GM13977 (cell line): ENCODE results near the gene NAIF1.

Experiments used
- DNase-seq: peaks from one replicate; pipeline ENCODE4 v3.0.0; 2012; ENCODE audit warnings: low spot score
- in situ Hi-C: fragments of 300-500 bp; cut with MboI; formaldehyde crosslinking; loops from one replicate; pipeline ENCODE4 v1.12.0; 2022; ENCODE audit warnings: low sequenced_read_pairs, low pct_unique_long_range_greater_than_20kb, mixed read lengths, inconsistent platforms; ENCODE audit not compliant: unreplicated experiment
- TF ChIP-seq, protein P1 (sequence below): IDR thresholded peaks from 2 replicates; pipeline ENCODE4 v1.5.1; 2012; ENCODE audit warnings: mild to moderate bottlenecking, control low read depth; ENCODE audit not compliant: insufficient read depth; ENCODE audit errors: extremely low read depth, missing control alignments

NAIF1 gene

DNA sequence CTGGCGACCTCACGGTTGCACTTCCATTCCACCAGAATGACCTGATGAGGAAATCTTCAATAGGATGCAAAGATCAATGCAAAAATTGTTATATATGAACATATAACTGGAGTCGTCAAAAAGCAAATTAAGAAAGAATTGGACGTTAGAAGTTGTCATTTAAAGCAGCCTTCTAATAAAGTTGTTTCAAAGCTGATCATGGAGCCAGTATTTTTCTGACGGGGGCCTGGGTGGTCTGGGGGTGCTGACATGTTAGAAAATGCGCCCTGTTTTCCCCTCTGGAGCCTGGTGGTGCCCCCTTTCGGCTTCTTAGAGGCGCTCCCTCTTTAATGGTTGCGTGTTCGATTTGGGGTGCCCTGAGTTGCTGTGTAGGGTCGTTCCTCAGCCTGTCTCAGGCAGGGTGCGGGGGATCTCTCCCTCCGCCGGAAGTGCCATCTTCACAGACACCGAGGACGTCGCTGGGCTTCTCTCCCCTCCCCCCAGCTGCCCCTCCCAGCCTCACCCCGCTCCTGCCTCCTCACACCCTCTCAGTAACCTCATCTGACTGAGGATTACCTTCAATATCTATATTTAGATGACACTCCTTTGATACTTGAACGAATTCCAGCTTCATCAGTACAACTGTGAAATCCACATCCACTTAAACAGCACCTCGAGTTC, 42.1 kb upstream of the NAIF1 start:
- TF ChIP-seq, protein P1, sequence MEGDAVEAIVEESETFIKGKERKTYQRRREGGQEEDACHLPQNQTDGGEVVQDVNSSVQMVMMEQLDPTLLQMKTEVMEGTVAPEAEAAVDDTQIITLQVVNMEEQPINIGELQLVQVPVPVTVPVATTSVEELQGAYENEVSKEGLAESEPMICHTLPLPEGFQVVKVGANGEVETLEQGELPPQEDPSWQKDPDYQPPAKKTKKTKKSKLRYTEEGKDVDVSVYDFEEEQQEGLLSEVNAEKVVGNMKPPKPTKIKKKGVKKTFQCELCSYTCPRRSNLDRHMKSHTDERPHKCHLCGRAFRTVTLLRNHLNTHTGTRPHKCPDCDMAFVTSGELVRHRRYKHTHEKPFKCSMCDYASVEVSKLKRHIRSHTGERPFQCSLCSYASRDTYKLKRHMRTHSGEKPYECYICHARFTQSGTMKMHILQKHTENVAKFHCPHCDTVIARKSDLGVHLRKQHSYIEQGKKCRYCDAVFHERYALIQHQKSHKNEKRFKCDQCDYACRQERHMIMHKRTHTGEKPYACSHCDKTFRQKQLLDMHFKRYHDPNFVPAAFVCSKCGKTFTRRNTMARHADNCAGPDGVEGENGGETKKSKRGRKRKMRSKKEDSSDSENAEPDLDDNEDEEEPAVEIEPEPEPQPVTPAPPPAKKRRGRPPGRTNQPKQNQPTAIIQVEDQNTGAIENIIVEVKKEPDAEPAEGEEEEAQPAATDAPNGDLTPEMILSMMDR, result no peak
- no peak for DNase-seq
- in situ Hi-C loops, result no loop called here

DNA sequence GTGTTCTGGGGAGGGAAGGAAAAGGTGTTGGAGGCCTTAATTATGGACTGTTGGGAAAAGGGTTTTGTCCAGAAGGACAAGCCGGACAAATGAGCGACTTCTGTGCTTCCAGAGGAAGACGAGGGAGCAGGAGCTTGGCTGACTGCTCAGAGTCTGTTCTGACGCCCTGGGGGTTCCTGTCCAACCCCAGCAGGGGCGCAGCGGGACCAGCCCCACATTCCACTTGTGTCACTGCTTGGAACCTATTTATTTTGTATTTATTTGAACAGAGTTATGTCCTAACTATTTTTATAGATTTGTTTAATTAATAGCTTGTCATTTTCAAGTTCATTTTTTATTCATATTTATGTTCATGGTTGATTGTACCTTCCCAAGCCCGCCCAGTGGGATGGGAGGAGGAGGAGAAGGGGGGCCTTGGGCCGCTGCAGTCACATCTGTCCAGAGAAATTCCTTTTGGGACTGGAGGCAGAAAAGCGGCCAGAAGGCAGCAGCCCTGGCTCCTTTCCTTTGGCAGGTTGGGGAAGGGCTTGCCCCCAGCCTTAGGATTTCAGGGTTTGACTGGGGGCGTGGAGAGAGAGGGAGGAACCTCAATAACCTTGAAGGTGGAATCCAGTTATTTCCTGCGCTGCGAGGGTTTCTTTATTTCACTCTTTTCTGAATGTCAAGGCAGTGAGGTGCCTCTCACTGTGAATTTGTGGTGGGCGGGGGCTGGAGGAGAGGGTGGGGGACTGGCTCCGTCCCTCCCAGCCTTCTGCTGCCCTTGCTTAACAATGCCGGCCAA, 41.3 kb upstream of the NAIF1 start:
- DNase-seq, result no peak
- TF ChIP-seq, protein P1, result no peak
- in situ Hi-C loops, result no loop called here

GRCh38 chr9:128107468-128108268, 40.5 kb upstream of the NAIF1 start:
- in situ Hi-C loops, result no loop called here
- TF ChIP-seq, protein P1, result no peak

GRCh38 chr9:128106940-128107467, 39.9 kb upstream of the NAIF1 start:
- no peak for DNase-seq
- in situ Hi-C loops, result no loop called here
- TF ChIP-seq, protein P1, result no peak

More at GRCh38 chr9:128107468-128108268, 40.5 kb upstream of the NAIF1 start:
- no peak for DNase-seq

DNA sequence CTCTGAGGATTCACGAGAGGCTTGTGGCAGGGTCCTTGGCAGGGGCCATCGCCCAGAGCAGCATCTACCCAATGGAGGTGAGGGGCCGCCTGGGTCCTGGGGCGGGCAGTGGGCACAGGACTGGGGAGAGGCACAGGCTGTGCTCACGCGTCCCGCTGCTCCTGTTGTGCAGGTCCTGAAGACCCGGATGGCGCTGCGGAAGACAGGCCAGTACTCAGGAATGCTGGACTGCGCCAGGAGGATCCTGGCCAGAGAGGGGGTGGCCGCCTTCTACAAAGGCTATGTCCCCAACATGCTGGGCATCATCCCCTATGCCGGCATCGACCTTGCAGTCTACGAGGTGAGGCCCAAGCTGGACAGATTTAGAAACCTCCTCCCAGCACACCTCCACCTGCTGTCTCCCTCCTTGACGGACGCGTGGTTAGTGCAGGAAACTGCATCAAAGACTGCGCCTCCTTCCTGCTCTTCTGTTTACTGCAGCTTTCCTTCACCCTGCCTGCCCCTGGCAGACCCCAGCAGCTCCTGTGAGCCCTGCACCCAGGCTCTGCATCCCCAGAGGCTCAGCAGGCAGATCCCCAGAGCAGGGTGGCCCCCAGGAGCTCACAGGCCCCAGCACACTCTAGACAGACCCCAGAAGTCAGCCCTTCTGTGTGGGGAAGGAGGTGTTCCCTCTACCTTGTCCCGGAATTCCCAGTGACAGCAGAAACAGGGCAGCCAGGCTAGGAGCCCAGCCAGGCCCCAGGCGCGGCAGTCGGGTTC, 39.2 kb upstream of the NAIF1 start:
- DNase-seq, result no peak
- TF ChIP-seq, protein P1, result no peak
- in situ Hi-C loops, result no loop called here
